HG03139 (cell line): Measurements from ENCODE around the gene RNPEP.
"Not testable (repeated sequence)": the region's sequence is repeated elsewhere in the genome, so short reads cannot be mapped to it uniquely, and the experiment has no call there.

Source experiments
- ATAC-seq: cut with Tn5 transposase; IDR thresholded peaks from one replicate; pipeline ENCODE4 v1.9.1; 2021; ENCODE audit not compliant: unreplicated experiment

Gene RNPEP

DNA sequence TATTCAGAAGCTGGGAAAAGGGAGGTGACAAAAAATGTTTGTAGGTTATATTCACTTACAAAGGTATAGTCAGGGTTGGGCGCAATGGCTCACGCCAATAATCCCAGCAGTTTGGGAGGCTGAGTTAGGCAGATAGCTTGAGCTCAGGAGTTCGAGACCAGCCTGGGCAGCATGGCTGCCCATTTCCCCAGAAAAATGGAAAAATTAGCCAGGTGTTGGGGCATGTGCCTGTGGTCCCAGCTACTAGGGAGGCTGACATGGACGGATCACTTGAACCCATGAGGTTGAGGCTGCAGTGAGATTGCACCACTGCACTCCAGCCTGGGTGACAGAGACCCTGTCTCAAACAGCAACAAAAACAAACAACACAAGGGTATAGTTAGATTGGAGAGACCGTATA, 24.1 kb upstream of the RNPEP start:
- ATAC-seq: no peak

DNA sequence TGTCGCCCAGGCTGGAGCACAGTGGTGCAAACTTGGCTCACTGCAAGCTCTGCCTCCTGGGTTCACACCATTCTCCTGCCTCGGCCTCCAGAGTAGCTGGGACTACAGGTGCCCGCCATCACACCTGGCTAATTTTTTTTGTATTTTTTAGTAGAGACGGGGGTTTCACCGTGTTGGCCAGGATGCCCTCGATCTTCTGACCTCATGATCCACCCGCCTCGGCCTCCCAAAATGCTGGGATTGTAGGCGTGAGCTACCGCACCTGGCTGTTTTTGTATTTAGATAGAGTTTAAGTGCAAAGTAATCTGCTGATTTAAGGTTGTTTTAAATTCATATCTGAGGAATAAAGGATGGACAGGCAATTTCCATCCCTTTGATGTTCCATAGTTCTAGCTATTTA, 20.1 kb upstream of the RNPEP start:
- ATAC-seq: not testable (repeated sequence)

DNA sequence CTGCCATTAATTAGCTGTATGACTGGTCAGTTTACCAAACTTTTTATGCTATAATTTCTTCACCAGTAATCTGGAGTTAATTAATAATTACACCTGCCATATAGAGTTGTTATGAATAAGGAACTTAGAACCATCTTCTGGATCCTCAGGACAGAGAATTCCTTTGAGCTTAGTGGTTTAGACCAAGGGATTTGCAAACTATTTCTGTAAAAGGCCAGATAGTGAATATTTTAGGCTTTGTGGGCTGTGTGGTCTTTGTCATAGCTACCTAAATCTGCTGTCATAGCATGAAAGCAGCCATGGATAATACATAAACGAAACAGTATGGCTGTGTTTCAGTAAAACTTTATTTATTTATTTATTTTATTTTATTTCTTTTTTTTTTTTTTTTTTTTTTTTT, 18.2 kb upstream of the RNPEP start:
- no peak for ATAC-seq

DNA sequence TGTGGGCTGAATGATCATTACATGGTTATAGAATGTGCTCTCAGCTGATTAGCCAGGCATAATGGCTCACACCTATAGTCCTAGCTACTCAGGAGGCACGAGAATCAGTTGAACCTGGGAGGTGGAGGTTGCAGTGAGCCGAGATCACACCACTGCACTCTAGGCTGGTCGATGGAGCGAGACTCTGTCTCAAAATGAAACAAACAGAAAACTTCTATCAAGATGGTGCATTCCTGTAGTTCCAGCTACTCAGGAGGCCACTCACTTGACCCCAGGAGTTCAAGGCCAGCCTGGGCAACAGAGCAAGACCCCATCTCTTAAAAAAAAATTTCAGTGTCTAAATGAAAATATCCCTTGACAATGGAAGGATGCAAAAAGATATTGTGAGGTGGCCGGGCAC, 16.3 kb upstream of the RNPEP start:
- no peak for ATAC-seq

DNA sequence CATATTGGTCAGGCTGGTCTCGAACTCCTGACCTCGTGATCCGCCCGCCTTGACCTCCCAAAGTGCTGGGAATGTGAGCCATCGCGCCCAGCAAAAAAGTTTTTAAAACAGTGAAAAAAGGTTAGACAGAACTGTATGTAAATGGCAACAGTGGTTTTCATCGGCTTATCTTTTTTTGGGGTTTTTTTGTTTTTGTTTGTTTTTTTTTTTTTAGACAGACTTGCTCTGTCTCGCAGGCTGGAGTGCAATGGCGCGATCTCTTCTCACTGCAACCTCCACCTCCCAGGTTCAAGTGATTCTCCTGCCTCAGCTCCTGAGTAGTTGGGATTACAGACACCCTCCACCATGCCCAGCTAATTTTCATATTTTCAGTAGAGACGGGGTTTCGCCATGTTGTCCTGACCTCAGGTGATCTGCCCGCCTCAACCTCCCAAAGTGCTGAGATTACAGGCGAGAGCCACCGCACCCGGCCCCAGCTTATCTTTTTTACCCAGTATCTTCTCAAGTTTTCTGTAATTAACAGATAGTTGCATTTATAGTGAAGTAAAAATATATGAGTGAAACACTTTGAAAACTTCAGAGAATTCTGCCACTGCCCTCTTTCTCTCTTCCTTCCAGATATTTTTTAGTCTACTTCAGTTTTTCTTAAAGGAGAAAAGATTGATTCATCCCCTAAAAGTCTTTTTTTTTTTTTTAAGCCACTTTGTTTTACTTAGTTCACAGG, 14.1 kb upstream of the RNPEP start:
- ATAC-seq: no peak

DNA sequence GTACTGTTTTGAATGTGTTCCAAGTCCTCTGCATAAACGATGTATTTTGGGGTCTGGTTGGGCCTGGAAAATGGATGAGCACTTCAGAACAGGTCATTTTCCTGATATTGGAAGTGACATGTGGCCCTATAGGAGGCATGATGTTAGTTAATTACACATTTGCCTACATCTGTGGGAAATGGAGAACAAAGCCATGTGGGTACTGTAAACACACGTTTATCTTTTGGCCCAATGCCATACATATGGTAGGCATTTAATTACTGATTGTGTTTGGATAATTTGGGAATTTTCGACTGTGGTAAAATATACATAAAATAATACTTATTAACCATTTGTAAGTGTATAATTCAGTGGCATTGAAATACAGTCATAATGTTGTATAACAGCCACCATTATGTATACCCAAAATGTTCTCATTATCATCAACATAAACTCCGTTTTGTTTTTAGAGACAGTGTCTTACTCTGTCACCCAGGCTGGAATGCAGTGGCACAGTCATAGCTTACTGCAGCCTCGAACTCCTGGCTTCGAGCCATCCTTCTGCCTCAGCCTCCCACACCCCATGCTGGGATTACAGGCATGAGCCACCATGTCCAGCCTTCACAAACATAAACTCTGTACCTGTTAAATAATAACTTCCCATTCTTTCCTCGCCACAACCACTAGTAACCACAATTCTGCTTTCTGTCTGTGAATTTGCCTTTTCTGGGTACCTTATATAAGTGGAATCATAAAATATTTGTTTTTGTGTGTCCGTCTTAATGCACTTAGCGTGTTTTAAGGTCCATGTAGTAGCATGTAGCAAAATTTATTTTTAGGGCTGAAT, 11.9 kb upstream of the RNPEP start:
- no peak for ATAC-seq

DNA sequence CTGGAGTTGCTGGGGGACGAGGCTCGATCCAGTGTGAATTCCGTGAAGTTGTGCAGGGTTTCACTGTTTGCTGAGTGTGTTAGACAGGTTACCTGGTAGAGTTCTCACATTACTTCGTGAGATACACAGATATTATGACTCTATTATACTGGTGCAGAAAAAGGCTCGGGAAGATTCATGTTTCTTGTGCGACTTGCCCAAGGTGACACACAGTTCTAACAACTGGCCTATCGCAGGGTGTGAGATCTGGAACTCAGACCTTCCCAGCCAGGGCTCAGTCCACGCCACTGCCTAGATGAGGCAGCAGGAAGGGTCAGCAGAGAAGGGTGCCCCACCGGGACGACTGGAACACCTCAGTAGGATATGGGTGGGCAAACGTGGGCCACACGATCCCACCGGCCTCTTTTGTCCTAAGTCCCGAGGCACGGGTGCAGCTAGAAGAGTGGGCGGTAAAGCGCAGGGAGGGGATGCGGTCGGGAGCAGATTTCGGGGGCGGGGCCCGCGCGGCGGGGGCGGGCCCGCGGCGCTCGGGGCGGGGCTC, 296 bp upstream of the RNPEP start:
- ATAC-seq: peak; percentile 81

DNA sequence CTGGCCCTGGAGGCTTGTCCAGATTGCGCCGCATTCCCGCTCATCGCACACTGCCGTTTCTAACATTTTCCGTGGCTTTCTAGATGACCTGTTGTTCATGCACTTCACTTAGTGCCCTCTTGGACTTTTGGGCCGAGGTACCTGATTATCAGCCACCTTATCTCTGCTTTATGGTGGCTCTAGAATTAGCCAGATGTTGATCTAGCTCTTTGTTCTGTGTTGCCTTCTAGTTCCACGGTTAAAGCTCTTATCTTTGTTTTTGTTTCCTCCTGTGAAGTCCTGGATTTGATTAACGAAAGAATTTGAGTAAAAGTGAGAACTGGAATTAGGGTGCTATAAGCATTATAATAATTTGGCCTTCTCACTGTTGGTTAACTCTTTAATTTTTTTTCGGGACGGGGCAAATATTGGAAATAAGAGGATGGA, 945 bp downstream of the RNPEP start:
- no peak for ATAC-seq

DNA sequence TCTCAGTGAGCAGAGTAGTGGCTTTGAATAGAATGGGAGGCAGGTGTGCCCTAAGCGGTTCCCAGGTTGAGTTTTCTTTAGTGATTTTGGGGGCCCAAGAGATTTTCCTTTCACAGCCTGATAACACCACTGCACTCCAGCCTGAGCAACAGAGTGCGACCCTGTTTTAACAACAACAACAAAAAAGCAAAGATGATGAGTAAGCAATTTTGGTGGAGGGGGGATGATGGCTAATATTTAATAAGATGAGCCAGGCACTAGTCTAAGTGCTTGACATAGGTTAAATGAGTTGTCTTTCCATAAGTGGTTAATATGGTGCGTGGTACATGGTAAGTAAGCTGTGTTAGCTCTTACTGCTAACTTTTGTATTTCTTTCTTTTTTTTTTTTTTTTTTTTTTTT, 2.0 kb downstream of the RNPEP start:
- ATAC-seq: no peak

DNA sequence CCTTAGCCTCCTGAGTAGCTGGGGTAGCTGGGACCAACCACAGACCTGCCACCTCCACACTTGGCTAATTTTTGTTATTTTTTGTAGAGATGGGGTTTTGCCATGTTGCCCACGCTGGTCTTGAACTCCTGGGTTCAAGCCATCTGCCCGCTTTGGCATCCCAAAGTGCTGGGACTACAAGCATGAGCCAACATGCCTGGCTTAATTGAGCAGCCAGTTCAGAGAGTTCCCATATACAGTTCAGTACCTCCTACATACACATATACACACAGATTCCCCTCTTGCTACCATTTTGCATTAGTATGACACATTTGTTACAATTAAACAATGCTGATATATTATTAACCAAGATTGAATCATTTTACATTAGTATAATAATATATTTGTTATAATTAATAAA, 2.9 kb downstream of the RNPEP start:
- no peak for ATAC-seq

DNA sequence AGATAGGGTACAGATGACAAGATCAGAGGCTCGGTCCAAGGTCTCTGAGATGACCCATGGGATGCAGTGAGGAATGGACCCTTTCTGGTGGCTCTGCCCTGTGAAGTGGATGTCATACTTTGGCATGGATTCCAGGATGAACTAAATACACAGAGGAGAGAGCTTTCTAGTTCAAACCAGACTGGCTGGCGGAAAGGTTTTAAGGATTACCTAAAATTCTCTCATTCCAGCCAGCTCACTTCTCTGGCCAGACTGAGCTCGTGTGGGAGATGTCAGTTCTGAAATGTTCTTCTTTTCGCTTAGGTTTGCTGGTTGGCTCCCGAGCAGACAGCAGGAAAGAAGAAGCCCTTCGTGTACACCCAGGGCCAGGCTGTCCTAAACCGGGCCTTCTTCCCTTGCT, 6.2 kb downstream of the RNPEP start:
- no peak for ATAC-seq

DNA sequence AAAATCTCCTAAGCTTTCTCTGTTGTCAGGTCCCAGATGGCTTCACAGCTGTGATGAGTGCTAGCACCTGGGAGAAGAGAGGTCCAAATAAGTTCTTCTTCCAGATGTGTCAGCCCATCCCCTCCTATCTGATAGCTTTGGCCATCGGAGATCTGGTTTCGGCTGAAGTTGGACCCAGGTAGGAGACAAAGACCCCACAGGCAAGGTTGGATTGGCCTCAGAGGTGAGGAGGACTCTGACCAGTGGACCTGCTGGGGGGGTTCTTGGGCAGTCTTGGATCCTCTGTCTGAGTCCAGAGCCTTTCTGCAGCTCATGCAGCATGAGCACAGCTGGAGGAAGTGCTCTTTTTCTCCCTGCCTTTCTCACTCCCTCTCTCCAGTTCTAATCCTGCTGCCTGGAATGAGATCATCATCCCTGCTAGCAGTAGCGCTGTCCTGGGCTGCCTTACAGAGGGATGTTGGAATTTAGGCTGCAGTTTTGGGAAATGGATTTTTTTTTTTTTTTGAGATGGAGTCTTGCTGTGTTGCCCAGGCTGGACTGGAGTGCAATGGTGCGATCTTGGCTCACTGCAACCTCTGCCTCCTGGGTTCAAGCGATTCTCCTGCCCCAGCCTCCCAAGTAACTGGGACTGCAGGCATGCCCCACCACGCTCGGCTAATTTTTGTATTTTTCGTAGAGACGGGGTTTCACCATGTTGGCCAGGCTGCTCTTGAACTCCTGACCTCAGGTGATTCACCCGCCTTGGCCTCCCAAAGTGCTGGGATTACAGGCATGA, 7.1 kb downstream of the RNPEP start:
- no peak for ATAC-seq

DNA sequence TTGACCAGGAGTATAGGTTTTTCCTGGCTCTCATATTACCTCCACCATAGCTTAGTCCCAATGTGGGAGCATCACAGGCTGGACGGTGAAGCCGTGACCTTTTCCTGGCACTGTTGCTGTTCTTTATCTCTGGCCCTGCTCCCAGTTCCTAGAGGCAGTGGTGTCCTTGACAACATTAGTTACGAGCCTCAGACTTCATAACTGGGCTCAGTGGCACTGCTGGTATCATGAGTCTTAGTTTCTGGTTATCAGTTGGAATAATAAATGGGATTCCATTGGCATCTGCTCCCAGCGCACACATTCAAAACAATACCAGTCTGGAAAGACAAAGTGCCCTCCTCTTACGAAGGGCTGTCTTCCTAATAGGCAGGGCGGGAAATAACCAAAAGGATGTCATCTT, 8.0 kb downstream of the RNPEP start:
- ATAC-seq: no peak

DNA sequence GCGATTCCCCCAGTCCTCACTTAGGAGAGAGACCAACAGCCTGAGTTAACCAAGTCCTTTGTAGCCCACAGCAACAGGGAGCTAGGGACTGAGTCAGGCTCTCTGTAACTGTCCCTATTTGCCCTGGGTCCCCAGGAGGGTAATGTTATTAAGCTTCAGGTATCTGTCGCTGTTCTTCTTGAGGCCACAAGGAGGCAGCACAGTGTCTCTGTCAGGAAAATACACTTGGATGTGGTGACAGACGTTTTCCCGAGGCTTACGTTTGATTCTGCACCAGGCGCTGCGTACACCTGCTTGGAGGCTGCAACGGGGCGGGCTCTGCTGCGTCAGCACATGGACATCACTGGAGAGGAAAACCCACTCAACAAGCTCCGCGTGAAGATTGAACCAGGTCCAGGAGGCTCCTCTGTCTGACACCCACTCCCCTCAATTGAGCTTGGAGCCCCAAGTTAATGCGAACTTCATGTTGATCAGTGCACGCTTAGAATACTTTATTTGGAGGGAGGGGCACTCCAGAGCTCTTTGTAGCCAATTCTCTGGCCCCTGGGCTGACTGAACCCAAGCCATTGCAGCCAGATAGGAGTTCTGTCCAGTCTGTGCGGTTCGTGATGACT, 17.3 kb downstream of the RNPEP start:
- ATAC-seq: no peak

DNA sequence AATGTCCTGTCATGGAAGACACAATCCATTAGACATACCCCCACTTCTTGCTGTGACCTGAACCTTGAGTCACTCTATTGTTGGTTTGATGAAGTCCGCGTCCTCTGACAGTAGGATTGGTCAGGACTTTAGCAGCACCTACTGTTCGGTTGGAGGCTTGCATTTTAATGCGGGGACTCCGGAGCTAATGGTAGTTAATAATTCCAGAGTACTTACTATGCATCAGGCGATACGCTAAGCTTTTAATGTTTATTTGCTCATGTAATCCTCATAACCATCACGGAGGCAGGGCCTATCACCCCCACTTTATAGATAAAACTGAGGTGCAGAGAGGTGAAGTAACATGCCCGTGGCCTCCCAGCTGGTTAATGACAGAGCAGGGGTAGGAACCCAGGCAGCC, 20.1 kb downstream of the RNPEP start:
- no peak for ATAC-seq

DNA sequence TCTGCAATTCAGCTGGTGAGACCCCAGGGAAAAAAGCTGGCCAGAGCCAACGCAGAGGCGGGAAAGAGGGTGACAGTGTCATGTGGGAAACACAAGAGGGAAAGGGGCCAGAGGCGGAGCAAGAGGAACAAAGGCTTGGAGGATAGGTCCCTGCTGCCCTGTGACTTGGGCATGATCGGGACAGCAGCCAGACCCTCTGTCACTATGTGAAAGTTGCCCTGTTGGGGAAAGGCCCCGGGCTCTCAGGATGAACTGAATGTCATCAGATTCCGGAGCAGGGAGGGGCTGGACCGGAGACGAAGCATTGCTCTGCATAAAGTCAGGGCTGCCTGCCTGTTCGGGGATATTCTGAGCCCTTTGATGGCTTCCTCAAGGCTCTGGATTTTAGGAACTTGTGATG, 22.3 kb downstream of the RNPEP start:
- no peak for ATAC-seq

DNA sequence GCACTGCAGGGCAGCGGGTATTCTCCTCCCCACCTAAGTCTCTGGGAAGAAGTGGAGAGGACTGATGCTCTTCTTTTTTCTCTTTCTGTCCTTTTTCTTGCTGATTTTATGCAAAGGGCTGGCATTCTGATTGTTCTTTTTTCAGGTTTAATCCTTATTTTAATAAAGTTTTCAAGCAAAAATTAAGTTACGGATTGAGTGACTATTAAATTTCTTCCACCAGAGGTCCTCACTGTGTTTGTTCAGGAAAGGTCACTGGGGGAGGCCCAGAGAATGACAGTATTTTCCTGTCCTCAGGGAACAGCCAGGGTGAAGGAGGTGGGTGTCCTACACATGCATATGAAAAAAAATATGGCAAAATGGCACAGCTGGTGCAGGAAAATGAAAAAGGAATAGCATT, 23.5 kb downstream of the RNPEP start:
- no peak for ATAC-seq

DNA sequence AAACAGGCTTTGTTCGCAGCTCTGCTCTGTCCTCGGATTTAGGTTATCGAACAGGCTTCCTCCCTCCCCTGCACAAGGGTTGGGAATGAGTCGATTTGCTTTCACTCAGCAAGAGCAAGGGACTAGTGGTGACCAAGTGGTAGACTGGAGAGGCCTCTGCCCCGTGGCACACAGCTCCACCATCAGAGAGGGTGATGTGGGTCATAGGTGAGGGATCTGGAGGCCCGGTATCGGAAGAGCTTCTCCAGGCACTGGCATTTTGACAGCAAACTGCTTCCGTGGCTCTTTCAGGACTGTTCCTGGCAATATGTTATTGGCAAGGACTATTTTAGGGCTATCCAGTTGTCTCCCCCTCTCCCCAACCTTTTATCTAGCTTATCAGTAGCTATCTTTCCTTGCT, 24.9 kb downstream of the RNPEP start:
- ATAC-seq: no peak

DNA sequence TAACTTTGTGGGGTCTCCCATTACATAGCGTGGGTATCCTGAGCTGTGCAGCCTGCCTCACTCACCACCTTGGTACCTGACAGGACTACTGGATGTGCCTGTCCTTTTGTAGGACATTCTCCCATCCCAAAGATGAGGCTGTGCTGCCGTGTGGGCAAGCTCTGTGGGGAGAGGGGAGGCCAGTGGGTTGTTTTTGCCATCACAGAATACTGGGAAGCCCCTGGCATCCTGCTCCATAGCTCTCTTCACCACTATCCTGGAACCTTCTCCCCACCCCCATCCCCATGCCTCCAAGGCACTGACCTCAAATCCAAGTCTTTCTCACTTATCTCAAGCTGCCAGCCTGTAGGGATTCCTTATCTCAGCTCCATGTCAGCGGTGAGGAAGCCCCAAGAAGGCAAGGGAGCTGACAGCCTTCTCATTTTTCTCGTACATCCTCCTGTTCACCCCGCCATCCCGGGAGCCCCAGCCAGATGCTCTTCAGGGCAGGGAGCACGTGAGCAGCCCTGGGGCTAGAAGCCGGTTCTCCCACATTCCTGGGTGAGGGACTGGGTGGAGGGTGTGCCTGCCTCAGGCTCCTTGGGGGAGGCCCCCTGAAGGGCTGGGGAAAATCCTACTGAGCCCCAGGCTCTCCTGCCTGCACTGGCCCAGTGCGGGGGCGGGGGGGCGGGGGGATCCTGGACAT, 25.5 kb downstream of the RNPEP start:
- no peak for ATAC-seq

DNA sequence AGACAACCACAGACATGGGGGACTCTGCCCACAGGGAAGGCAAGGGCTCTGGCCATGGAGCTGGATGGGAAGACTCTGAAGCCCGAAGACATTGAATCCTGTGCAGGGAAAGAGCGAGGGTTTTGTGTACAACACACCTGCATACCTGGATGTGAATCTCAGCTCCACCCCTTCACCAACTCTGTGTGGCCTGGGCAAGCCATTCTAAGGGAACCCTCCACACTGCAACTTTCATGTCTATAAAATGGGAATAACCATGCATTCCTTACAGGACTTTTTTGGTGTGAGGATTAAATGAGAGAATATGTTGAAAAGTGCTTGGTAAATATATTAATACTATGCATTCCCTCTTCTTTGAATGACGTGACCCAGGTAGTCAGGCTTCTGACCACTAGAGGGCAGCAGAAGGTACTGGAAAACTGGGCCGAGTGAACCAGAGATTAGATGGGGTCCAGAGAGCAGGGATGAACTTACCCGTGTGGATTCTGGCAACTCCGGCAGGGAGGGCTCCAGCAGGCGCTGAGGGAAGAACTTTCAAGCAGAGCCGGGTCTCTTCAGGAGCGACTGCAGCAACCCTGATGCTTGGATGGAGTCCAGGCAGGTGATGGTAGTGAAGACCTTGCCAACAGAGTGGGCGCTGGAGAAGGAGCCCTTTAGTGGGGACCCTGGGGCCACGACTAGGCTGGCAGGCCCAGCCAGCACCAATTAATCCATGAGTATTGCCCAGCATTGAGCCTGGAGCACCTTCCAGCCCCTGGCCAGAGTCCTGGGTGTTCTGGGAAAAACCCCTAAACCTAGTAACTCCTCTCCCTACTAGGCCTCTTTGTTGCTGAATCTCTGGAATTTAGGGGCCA, 27.1 kb downstream of the RNPEP start:
- ATAC-seq: no peak
